Ishikawa (cell line): ENCODE measurements around the gene OSM.
A peak's percentile ranks its signal among the peaks of the same experiment; 100 is the strongest.

Source experiments
- CEBPB ChIP-seq: IDR thresholded peaks from 2 replicates; pipeline ENCODE4 v1.6.1; 2012
- CREB1 ChIP-seq: IDR thresholded peaks from 2 replicates; pipeline ENCODE4 v1.6.1; 2012; ENCODE audit warnings: low read depth
- EGR1 ChIP-seq: IDR thresholded peaks from 2 replicates; pipeline ENCODE4 v1.6.1; 2012
- EP300 ChIP-seq: IDR thresholded peaks from 2 replicates; pipeline ENCODE4 v1.6.1; 2012; ENCODE audit warnings: borderline replicate concordance
- FOXM1 ChIP-seq: IDR thresholded peaks from 2 replicates; pipeline ENCODE4 v1.6.1; 2012; ENCODE audit warnings: low read depth, borderline replicate concordance
- MAX ChIP-seq: IDR thresholded peaks from 2 replicates; pipeline ENCODE4 v1.6.1; 2012
- NFIC ChIP-seq: IDR thresholded peaks from 2 replicates; pipeline ENCODE4 v1.6.1; 2012
- RAD21 ChIP-seq: IDR thresholded peaks from 2 replicates; pipeline ENCODE4 v1.6.1; 2012; ENCODE audit warnings: low read depth
- TAF1 ChIP-seq: IDR thresholded peaks from 2 replicates; pipeline ENCODE4 v1.6.1; 2012; ENCODE audit warnings: low read depth, mild to moderate bottlenecking
- TCF12 ChIP-seq: IDR thresholded peaks from 2 replicates; pipeline ENCODE4 v1.6.1; 2012; ENCODE audit warnings: low read depth
- TEAD4 ChIP-seq: IDR thresholded peaks from 2 replicates; pipeline ENCODE4 v1.6.1; 2012
- USF1 ChIP-seq: IDR thresholded peaks from 2 replicates; pipeline ENCODE4 v1.6.1; 2012
- YY1 ChIP-seq: IDR thresholded peaks from 2 replicates; pipeline ENCODE4 v1.6.1; 2012; ENCODE audit warnings: low read depth
- ZBTB7A ChIP-seq: IDR thresholded peaks from 2 replicates; pipeline ENCODE4 v1.6.1; 2012; ENCODE audit warnings: low read depth
- TF ChIP-seq, protein P1 (sequence below): IDR thresholded peaks from 2 replicates; pipeline ENCODE4 v1.6.1; 2012; ENCODE audit warnings: low read depth, mild to moderate bottlenecking

The OSM gene

DNA sequence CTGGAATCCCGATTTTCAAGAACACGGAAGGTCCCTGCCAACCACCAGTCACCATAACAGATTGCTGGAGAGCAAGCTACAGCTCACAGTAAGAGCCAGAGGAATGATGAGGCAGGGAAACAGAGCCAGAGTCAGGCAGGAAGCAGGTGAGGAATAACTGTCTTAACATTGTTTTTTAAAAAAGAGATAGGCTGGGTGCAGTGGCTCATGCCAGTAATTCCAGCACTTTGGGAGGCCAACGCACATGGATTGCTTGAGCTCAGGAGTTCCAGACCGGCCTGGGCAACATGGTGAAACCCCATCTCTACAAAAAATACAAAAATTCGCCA, 36.1 kb upstream of the OSM start:
- TF ChIP-seq FOXM1 = no peak
- TF ChIP-seq ZBTB7A = no peak
- no peak for TF ChIP-seq TEAD4
- TF ChIP-seq RAD21 = no peak
- no peak for TF ChIP-seq TCF12
- TF ChIP-seq TAF1 = no peak
- no peak for TF ChIP-seq EGR1
- TF ChIP-seq YY1 = no peak
- no peak for TF ChIP-seq CEBPB
- TF ChIP-seq NFIC = no peak
- TF ChIP-seq MAX = no peak
- TF ChIP-seq USF1 = no peak
- TF ChIP-seq, protein P1, sequence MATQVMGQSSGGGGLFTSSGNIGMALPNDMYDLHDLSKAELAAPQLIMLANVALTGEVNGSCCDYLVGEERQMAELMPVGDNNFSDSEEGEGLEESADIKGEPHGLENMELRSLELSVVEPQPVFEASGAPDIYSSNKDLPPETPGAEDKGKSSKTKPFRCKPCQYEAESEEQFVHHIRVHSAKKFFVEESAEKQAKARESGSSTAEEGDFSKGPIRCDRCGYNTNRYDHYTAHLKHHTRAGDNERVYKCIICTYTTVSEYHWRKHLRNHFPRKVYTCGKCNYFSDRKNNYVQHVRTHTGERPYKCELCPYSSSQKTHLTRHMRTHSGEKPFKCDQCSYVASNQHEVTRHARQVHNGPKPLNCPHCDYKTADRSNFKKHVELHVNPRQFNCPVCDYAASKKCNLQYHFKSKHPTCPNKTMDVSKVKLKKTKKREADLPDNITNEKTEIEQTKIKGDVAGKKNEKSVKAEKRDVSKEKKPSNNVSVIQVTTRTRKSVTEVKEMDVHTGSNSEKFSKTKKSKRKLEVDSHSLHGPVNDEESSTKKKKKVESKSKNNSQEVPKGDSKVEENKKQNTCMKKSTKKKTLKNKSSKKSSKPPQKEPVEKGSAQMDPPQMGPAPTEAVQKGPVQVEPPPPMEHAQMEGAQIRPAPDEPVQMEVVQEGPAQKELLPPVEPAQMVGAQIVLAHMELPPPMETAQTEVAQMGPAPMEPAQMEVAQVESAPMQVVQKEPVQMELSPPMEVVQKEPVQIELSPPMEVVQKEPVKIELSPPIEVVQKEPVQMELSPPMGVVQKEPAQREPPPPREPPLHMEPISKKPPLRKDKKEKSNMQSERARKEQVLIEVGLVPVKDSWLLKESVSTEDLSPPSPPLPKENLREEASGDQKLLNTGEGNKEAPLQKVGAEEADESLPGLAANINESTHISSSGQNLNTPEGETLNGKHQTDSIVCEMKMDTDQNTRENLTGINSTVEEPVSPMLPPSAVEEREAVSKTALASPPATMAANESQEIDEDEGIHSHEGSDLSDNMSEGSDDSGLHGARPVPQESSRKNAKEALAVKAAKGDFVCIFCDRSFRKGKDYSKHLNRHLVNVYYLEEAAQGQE = no peak
- no peak for TF ChIP-seq CREB1
- no peak for TF ChIP-seq EP300

GRCh38 chr22:30301995-30302809, 35.6 kb upstream of the OSM start:
- no peak for TF ChIP-seq USF1
- TF ChIP-seq MAX = no peak
- TF ChIP-seq NFIC = peak; percentile 66; the same call in 1 of the 2 replicates
- TF ChIP-seq, protein P1 = no peak
- TF ChIP-seq YY1 = no peak
- TF ChIP-seq TAF1 = no peak
- no peak for TF ChIP-seq EGR1
- TF ChIP-seq ZBTB7A = no peak
- TF ChIP-seq CEBPB = no peak
- peak; percentile 84 for TF ChIP-seq TEAD4
- peak; percentile 13; the same call in 1 of the 2 replicates for TF ChIP-seq RAD21
- peak; percentile 52; the same call in 1 of the 2 replicates for TF ChIP-seq TCF12
- no peak for TF ChIP-seq FOXM1
- no peak for TF ChIP-seq CREB1
- TF ChIP-seq EP300 = peak; percentile 66; the same call in 1 of the 2 replicates

GRCh38 chr22:30299322-30299721, 32.7 kb upstream of the OSM start:
- TF ChIP-seq RAD21 = no peak
- TF ChIP-seq NFIC = no peak
- TF ChIP-seq TEAD4 = no peak
- TF ChIP-seq TAF1 = no peak
- TF ChIP-seq YY1 = no peak
- TF ChIP-seq TCF12 = no peak
- no peak for TF ChIP-seq ZBTB7A
- no peak for TF ChIP-seq FOXM1
- TF ChIP-seq CEBPB = no peak
- TF ChIP-seq USF1 = no peak
- TF ChIP-seq, protein P1 = no peak
- TF ChIP-seq EGR1 = no peak
- TF ChIP-seq CREB1 = no peak
- TF ChIP-seq MAX = no peak
- TF ChIP-seq EP300 = no peak
